GOT3 (cell line): ENCODE measurements around the gene PDE6A.

Experiments used
- DNase-seq: peaks from one replicate; lab custom pipeline; 2025; ENCODE audit warnings: mixed read lengths; lab: John Stamatoyannopoulos, UW

The PDE6A gene

DNA sequence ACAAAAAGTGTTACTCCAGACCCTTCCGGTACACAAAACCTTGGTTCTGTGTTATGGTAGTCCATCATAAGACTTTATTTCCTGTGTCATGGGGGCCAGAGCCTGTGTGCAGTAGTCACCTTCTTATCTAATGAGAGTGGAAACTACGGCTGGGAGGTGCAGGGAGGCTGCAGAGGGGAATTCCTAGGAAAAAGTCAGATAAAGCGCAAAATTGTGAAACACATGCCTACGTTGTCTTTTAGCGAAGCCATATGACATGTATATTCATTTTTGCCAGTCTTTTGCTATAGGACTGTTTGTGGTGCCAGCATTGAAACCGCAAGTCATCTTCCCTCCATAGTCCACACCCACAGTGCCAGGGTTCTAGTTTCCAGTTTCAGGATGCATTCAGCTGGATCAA lies 133.7 kb downstream of the PDE6A start:
- DNase-seq = no peak

DNA sequence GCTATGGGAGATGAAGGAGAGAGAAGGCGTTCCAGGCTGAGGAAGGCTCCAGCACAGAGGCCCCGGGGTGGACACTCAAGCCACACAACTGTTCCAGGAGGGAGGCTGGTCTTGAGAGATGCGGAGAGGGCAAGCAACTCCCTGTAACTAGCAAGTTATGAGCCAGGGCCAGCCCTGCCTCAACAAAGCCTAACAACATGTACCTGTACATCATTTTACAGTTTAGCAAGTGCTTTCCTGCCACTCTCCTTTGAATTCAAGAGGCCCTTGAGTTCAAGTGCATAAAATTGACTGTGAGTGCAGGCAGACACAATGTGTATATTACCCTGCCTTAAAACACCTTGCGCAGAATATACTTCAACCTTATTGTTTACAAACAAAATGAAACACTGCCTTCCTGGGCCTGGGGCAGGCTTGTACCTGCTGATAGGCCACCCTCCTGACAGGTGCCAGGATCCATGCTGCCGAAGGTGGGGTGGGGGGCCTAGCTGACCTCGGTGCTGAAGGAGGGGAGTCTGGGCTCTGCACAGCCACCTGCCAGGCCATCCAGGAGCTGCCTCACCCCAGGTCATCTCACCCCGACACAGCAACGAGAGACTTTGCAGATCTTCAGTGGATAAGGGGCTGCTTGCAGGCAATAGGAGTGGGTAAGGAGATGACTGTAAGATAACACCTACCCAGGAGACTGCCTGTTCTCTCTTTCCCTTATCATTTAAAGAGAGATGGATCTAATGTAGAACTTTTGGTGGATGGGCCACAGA lies 134.5 kb downstream of the PDE6A start:
- DNase-seq = no peak

DNA sequence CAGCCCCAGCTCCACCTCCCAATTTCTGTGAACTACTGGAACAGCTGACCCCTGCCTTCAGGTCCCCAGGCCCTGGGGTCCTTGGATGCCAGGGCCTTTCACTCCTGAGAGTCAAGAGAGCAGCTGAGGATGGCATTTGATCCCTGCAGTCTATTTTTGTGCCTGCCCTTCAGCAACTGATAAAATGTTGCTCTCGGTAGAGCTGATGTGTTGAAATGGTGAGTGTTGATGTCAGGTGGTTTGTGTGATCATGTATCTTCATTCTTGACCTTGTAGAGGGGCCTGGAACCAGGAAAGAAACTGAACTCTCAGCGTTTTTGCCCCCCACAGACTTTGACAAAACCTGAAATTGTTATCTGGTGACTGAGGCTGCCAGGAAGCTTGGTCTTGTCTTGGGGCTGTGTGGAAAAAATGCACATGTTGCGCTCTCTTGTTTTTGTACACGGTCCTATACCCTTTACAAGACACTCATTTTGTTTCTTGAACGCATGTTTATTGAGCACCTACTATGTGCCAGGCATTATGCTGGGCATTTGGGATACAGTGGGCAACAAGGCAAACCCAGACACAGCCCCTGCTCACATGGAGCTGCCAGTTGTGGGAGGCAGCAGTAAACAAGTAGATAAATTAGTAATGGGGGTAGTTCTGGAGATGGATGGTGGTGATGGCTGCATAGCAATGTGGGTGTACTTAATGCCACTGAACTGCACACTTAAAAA lies 136.2 kb downstream of the PDE6A start:
- no peak for DNase-seq
